HG03108 (cell line): Measurements from ENCODE around the gene TMEM179.

ENCODE experiments used
- ATAC-seq: cut with Tn5 transposase; IDR thresholded peaks from one replicate; pipeline ENCODE4 v1.9.1; 2021; ENCODE audit warnings: moderate library complexity; ENCODE audit not compliant: unreplicated experiment

TMEM179 gene

DNA sequence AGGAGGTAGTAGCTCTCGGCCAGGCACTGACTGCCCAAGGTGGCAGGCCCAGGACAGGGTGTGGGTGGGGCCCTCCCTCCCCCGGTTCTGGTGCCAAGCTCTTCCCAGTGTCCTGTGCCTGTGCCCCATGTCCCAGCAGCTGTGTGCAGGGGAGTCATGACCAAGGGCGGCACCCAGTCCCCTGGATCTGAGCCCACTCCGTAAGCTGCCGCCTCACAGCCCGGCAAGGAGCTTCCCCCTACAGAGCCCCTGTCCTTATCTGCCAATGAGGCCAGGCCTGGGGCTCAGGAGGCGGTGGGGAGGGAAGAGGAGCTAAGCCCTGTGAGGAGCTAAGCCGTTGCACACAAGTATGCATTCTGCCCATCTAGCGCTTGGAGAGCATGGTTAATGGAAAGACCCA, 30.6 kb downstream of the TMEM179 start:
- ATAC-seq, result no peak

DNA sequence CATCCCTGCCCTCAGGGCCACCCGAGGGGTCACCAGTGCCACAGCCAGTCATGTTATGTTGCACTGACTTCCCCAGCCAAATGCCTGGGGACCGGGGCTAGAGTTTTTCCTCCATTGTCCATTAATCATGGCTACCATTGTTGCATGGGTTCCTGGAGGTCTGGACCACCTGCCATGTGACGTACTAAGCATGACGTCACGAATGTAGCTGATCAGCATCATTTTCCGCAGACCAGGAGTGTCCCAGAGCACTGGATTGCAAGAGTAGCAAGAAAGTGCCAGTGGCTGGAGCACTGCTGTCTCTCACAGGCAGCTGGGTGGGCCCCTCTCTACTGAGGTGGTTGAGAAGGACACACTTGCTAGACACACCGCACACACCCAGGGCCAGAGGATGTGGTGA, 31.9 kb downstream of the TMEM179 start:
- ATAC-seq, result no peak

DNA sequence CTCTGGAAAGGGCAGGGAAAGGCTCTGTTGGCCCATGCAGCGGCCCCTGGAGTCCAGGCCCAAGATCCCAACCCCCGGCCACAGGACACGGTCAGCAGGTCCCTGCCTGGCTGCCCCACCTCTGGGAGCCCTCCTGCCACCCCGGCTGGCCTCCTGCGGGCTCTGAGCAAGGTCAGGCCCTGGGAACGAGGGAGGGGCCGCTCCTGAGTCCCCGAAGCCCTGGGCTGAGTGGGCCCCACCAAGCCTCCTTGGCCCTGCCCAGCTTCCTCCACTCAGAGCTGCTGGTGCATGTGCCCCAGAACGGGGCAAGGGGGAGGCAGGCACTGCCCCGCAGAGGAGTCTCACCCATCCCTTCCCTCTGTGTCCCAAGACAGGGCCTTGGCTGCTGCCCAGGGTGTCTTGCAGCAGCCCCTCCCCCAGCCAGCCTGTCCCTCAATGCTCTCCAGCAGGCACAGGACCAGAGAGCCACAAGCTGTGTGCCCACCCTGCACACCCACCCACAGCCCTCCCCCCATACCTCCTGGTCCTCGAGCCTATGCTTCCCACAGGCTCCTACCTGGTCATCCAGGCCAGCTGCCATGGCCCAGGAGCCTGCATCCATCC, 32.4 kb downstream of the TMEM179 start:
- no peak for ATAC-seq

DNA sequence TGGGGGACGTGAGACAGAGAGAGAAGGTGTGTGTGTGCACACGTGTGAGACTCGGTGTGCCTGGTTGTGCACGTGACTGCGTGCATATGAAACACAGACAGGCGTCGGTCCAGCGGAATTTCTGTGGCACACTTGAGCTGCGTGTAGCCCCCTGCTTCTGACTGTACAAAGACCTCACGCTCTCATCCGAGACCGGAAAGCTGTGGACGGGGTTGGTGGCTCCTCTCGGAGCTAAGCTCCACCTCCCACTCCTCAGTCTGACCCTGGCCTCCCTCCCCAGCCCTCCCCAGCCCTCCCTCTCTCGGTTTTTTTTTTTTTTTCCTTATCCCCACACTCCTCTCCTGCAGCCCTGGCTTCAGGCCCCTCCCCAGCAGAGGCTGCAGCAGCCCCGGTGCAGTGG, 33.3 kb downstream of the TMEM179 start:
- ATAC-seq, result no peak

DNA sequence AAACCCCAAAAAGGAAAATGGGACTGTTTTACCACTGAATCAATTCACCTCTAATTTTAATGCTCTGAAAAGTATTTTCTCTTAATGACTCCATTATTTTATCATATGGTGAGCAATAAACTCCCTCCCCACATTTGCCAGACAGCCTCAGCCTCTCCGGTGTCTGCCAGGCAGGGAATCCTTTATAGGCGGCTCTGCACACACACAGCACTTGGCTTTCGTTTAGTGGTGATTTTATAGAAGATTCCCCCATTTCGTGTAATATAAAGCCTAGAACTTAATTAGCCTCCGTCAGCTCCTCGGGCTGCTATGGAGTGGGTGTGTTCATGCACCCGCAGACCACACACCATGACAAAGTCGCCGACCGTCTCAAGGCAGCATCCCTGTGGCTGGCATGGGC, 35.1 kb downstream of the TMEM179 start:
- no peak for ATAC-seq

DNA sequence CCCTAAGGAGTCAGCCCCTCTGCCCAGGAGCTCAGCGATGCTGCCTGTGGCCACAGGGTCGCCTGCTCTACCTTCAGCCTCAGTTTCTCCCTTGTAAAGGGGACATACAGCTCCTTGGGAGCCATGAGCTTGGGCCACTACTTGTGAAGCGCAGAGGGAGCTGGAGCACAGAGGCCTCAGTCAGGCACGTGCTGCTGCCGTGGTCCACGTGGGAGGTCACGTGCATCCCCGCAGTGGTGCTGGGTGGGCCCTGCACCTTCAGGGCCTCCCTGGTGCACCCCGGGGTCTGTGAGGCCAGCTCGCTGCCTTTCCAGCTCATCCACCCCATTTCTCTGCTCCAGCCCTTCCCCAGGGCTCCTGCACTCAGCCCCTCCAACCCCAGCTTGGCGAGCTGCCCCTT, 36.0 kb downstream of the TMEM179 start:
- ATAC-seq, result no peak

DNA sequence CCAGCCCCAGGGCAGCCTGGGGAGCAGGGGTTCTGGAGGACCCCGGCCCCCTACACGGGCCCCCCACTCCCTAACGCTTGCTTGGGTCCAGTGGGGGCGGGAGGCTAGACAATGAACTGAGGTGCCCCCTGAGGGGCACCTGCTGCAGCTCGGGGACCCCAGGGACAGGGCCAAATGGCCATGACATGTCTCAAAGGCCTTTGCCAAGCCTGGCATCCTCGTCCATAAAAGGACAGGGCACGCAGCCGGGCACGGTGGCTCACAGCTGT, 36.7 kb downstream of the TMEM179 start:
- no peak for ATAC-seq

DNA sequence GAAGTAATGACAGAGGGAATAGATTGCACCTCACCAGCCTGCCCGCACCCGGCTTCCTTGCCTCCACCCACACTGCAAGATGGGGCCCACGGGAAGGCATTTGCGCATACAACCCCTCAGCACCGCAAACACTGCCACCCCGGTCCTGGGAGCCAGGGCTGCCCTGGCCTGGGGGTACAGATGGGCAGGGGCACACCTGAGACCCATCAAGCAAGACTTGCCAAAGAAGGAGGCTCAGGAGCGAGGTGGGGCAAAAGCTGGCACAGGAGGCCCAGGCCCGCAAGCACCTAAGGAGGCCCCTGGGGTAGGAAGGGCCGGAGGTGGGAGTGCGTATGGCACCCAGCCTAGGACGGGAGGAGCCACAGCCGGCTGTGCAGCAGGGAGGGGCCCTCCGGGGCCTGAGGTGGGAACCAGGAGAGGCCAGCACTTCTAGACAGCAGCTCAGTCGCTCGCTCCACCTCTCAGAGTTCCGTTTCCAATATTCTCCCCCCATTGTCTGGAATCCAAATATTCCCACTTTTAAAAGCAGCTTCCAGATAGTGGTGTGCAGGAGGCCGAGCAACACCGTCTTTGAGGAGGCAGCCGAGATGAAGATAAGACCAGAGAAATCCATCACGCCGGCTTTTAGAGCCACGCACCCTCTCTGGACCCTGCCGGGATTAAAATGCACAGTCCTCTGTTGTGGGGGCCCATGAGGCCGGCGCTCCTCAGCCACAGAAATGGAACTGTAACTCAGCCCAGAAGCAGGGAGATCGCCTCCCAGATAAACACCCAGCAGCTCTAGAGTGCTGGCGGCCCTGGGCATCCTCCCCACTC, 37.2 kb downstream of the TMEM179 start:
- no peak for ATAC-seq

DNA sequence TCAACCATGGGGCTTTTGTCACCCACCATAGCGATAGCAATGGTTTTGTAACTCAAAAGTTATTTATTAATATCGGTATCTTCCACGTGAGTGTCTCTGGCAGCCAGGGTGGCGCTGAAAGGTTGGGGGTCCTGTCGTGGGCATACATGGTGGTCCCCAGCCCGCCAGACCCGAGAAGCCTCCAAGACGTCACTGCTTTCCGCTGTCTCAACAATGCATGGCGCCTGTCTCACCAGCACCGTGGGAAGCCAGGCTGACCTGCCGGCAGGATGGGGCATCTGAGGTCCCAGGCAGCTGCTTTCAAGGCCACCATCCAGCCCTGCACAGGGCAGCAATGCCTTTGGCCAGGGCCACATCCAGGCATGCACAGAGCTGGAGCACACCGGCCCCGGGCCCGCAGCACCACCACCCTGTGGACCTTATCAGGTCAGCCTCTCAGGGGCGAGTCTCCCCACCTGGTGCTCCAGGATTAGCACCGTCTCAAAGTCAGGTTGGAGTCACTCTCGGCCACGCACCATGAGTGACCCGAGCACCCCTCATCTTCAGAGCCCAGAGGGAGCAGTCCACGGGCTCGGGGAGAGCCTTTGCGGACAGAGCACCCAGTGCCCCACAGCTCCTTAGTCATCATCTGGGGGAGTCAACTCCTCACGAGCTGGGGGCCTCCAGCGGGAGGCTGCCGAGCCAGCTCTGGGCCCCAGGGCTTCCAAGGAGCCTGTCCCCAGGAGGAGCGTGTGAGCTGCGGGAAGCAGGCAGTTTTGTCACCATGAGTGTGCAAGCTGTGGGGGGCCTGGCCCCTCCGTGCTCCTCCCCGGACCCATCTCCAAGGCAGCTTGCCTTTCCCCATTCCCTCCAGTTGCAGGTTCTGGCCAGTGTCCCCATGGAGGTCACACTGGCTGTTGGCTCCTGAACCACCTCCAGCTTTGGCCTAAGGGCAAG, 39.6 kb downstream of the TMEM179 start:
- ATAC-seq, result no peak

DNA sequence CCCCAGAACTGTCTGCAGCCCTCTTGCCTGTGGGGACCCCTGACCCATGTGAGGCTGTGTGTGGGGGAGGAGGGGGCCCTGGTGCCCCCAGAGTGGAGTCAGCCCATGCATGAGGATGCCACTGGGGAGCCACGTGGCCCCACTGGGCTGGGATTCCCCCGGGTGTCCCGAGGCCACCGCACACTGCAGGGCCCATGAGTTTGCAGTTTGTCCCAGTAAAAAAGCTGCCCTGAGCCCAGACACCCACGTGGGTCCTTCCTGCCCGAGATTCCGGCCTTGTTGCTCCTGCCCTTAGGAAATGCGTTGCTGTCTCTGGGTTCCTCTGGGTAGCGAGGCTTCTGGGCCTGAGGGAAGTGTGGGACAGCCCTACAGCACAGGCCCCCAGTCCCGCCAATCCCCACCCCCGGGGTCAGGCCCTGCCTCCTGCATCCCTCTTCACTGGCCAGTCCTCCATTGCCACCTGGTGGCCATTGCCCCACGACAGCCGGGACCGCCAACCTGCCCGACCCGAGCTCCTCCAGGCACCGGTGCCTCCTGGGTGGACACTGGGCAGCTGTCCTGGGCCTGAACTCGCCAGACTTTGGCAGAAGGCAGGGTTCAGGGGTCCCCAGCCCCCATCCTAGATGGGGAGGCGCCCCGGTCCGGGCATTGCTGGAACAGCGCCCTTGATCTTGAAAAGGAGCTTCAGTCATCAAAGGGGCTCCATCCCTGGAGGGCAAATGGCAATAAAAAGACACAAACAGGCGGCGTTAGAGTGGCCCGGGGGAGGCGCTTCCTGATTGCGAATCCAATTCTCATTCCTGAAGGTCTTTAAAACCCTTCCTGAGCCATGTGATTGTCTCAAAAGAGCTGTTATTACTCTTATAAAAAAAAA, 40.6 kb downstream of the TMEM179 start:
- no peak for ATAC-seq

DNA sequence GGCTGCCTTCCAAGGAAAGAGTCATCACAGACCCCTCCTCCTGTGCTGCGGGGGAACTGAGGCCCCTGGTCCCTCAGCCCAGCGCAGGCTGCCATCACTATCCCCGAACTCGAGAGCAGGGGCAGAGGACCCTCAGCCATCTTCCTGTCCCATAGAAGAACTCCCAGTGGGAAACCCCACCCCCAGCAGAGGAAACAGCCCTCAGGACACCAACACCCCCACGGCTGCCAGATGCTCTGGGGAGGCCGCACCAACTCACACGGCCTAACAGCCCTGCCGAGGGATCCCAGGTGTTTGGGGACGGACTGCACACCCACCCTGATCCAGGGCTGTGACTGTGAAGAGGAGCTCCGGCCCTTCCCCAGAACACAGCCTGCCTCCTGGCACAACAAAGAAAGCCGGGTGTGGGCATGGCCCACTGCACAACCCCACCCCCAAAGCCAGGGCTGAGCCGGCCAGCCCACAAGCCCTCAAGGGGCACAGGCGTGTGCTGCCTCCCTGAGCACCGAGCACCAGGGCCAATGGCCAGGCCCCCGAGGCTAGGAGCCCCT, 41.3 kb downstream of the TMEM179 start:
- no peak for ATAC-seq

DNA sequence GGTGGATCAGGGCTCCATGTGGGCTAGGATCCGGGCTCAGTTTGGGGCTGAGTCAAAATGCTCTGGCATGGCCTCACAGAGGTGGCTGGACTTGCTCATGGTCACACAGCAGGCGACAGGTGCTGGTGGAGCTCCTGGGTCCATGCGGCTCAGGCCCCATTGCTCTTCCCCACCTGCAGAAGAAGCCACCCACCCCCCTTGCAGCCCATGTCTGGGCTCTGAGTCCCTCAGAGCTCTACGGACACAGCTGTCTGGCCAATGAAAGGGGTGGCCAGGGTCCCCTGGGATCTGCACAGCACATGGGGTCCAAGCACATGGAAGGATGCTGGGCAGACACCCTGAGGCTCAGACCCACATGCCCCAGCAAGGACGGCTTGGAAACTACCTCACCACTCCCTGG, 42.0 kb downstream of the TMEM179 start:
- no peak for ATAC-seq

DNA sequence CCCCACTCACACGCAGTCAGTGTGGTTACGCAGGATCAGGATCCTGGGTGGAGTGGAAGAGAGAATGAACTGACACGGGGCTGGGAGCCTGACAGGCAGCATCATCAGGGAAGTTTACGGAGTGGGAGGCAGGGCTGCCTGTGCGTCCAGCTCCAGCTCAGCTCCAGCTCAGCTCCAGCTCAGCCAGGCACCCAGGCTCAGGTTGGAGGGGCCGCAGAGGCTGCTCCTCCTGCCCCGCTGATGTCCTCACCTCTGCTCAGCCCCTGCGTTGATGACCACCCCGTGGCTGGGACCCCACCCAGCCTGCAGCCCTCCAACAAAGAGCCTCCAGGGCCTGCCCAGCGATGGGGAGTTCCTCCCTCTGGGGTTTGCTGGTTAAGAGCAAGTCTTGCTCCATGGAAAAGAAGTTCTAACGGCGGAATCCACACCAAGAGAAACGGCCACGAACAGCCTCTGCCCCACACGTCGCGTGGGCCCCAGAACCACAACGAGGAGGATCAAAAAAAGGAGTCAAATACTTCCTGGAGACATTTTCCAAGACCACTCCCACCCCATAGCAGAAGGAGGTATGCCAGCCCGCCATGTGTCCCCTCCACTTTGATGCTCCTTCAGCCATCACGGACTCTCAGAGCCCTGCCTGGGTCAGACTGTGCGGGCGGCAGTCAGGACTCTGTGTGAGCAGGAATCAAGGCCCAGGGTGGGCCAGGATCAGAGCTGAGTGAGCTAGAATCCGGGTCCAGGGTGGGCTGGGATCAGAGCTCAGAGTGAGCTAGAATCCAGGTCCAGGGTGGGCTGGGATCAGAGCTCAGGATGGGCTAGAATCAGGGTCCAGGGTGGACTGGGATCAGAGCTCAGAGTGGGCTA, 42.7 kb downstream of the TMEM179 start:
- ATAC-seq, result no peak

DNA sequence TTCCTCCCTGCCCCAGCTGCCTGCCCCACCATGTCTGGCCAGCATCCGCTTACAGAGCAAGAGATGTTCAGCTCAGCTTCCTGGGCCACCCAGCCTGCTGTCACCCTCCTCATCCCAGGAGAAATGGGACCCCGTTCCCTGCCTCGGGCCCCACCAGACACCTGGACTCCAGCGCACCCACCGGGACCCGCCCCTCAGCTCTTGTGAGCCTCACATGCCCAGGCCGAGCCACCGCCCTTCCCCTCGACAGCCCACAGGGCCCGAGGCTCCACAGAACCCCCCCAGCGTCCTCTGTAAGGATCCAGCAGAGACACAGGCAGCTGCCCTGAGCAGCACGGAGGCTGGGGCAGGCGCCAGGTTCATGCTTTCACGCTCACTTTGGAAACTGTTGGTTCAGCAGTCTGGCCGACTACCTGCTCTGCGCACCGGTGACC, 43.4 kb downstream of the TMEM179 start:
- no peak for ATAC-seq

DNA sequence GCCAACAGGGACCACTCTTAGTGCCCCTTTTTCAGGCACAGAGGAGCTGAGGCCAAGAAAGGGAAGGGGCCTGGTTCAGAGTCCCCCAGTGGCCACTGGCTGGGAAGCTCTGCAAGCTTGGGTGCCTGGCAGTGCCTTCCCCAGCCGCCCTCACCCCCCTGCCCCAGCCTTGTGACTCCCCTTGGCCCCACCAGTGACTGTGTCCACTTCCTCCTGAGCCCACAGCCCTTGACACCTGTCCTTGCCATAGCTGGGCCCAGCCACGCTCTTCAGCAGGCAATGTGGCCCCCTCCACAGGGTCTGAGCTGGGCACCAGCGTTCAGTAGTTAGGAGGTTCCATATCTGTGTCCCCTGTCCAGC, 44.0 kb downstream of the TMEM179 start:
- no peak for ATAC-seq

DNA sequence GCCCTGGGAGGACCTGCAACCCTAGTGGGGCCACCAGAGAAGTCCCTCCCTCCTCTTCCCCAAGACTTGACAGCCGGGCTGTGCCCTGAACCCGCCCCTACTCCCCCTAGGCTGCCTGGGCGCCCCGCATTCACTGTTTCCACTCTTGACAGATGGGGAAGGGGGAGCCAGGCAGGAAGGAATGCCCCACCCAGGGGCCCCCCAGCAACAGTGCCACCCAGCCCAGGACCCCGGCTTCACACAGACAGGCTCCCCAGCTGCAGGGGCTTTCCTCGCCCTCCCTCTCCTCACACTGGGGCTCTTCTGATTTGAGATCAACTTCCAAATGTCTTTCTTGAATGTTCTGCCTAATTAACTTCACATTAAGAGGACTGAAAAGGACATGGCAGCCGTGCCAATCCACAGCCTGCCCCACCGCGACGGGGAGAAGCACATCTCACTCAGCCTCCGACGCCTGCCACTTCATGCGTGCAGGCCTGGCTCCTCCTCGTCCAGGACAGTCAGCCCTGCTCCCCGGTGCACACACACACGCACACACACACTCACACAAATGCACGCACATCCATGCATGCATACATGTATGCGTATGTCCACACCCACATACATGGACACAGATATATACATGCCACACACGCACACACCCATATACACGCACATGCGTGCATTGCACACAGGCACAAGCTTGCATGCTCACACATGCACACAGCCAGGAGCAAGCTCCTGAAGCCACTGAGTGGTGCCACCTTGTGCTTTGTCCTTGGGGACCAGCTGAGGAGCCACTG, 44.6 kb downstream of the TMEM179 start:
- ATAC-seq, result no peak

DNA sequence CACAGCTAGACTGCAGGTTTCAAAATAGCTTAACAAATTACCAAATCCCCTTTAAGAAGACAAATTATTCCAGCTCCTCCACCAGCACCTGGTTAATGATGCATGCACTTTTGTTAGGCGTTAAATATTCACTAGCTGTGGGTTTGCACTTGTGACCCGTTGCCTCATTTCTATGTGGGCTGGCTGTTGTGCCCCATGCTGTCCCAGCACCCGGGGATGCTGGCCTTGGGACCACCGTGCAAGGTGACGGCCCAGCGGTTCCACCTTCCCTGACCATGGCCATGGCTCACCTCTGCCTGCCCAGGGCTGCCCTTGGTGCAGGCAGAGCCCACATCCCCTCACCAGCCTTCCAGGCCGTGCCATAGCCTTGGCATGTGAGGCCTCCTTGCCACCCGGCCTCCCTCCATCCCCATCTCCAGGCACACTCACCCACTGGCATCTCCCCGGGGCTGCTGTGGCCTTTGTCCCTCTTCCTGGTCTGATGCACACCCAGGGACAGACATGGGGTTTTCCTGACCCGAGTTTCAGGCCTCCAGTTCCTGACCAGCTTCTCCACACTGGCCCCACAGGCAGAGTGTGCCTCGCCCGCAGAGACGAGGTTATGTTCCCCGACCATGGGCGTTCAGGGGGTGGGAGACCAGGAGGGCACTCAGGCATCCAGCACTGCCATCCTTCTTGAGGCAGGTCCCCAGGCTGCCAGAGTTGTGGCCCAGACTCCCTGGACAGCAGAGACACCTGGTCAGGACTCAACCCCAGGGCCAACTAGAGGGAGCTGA, 45.4 kb downstream of the TMEM179 start:
- ATAC-seq, result no peak
